OCI-LY3 (cell line): Measurements from ENCODE around the gene HNRNPL.
"Not testable (repeated sequence)": the region's sequence is repeated elsewhere in the genome, so short reads cannot be mapped to it uniquely, and the experiment has no call there.

Experiments
- H2AFZ ChIP-seq: fragments of 200-600, 300-600 bp; shearing (Covaris generic); 2 replicates; pipeline ENCODE4 v1.6.0; 2014; ENCODE audit warnings: antibody characterized with exemption, low read depth, low read length
- H3K27ac ChIP-seq: fragments of 200-600, 300-600 bp; sonication (generic); 2 replicates; pipeline ENCODE4 v1.5.1; 2014; ENCODE audit warnings: mild to moderate bottlenecking, low read length, moderate library complexity, mixed read lengths
- H3K27me3 ChIP-seq: fragments of 200-600, 300-600 bp; sonication (generic); 2 replicates; pipeline ENCODE4 v1.6.1; 2014; ENCODE audit warnings: low read depth, low read length, mixed read lengths
- H3K36me3 ChIP-seq: fragments of 200-600, 300-600 bp; sonication (generic); replicated peaks from 2 replicates; pipeline ENCODE3; 2014; ENCODE audit warnings: low read depth, low read length, mixed read lengths
- H3K4me1 ChIP-seq: fragments of 300-600, 200-600 bp; sonication (generic); 2 replicates; pipeline ENCODE4 v1.6.1; 2014; ENCODE audit warnings: low read length, mixed read lengths
- H3K4me2 ChIP-seq: fragments of 200-600, 300-600 bp; sonication (generic); 2 replicates; pipeline ENCODE4 v1.6.1; 2014; ENCODE audit warnings: low read length, mixed read lengths
- H3K4me3 ChIP-seq: fragments of 300-600, 200-600 bp; sonication (generic); 2 replicates; pipeline ENCODE4 v1.5.1; 2014; ENCODE audit warnings: antibody characterized with exemption, mild to moderate bottlenecking, low read length, moderate library complexity
- H3K79me2 ChIP-seq: fragments of 300-600, 200-600 bp; shearing (Covaris generic); 2 replicates; pipeline ENCODE4 v1.6.1; 2014; ENCODE audit warnings: mild to moderate bottlenecking, low read length, mixed read lengths
- H3K9ac ChIP-seq: fragments of 300-600, 200-600 bp; shearing (Covaris generic); 2 replicates; pipeline ENCODE4 v1.6.0; 2014; ENCODE audit warnings: mild to moderate bottlenecking, low read length, moderate library complexity
- H3K9me3 ChIP-seq: fragments of 200-600, 300-600 bp; shearing (Covaris generic); 2 replicates; pipeline ENCODE4 v1.6.1; 2014; ENCODE audit warnings: low read length, mixed read lengths; ENCODE audit not compliant: insufficient read depth
- H4K20me1 ChIP-seq: fragments of 200-600, 300-600 bp; sonication (generic); 2 replicates; pipeline ENCODE4 v1.6.1; 2016; ENCODE audit warnings: low read length, mixed read lengths; ENCODE audit not compliant: insufficient read depth
- EZH2phosphoT487 ChIP-seq: fragments of 200-600 bp; shearing (Covaris generic); IDR thresholded peaks from 2 replicates; pipeline ENCODE4 v1.6.1; 2018; ENCODE audit warnings: antibody characterized with exemption, mixed run types, low read depth
- TF ChIP-seq, protein P1 (sequence below): fragments of 200-600, 300-600 bp; sonication (generic); IDR thresholded peaks from 2 replicates; pipeline ENCODE4 v1.5.1; 2014; ENCODE audit warnings: antibody characterized with exemption, low read length, low read depth

The HNRNPL gene

GRCh38 chr19:38795549-38795948, 54.2 kb downstream of the HNRNPL start:
- Histone ChIP-seq H3K9ac (no peak overlapping the region), H3K9me3 (no peaks in the 10 kb centered on the region), H3K4me3 (no peak overlapping the region), H4K20me1 (no peaks in the 10 kb centered on the region), H3K36me3 (no peaks in the 10 kb centered on the region), H3K79me2 (no peaks in the 10 kb centered on the region), H3K27ac (no peak overlapping the region), H2AFZ (no peak overlapping the region), H3K4me1 (no peaks in the 10 kb centered on the region), H3K27me3 (no peaks in the 10 kb centered on the region), H3K4me2 (no peak overlapping the region)
- TF ChIP-seq EZH2phosphoT487: no peak
- TF ChIP-seq, protein P1, sequence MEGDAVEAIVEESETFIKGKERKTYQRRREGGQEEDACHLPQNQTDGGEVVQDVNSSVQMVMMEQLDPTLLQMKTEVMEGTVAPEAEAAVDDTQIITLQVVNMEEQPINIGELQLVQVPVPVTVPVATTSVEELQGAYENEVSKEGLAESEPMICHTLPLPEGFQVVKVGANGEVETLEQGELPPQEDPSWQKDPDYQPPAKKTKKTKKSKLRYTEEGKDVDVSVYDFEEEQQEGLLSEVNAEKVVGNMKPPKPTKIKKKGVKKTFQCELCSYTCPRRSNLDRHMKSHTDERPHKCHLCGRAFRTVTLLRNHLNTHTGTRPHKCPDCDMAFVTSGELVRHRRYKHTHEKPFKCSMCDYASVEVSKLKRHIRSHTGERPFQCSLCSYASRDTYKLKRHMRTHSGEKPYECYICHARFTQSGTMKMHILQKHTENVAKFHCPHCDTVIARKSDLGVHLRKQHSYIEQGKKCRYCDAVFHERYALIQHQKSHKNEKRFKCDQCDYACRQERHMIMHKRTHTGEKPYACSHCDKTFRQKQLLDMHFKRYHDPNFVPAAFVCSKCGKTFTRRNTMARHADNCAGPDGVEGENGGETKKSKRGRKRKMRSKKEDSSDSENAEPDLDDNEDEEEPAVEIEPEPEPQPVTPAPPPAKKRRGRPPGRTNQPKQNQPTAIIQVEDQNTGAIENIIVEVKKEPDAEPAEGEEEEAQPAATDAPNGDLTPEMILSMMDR: no peak

- Histone ChIP-seq H2AFZ (no peak overlapping the region), H3K4me2 (no peak overlapping the region), H3K9ac (no peak overlapping the region), H3K27ac (no peak overlapping the region), H3K9me3 (no peaks in the 10 kb centered on the region), H3K36me3 (no peaks in the 10 kb centered on the region), H3K4me3 (no peak overlapping the region), H4K20me1 (no peaks in the 10 kb centered on the region), H3K4me1 (no peaks in the 10 kb centered on the region), H3K79me2 (no peaks in the 10 kb centered on the region), H3K27me3 (no peaks in the 10 kb centered on the region)
- TF ChIP-seq, protein P1: no peak
- TF ChIP-seq EZH2phosphoT487: no peak
Observed at GRCh38 chr19:38793671-38794070, 56.1 kb downstream of the HNRNPL start.

- no peaks in the 10 kb centered on the region for H3K9me3 ChIP-seq
- no peak overlapping the region for H3K9ac ChIP-seq
- no peak overlapping the region for H3K4me2 ChIP-seq
- H2AFZ ChIP-seq: no peak overlapping the region
- H3K36me3 ChIP-seq: no peaks in the 10 kb centered on the region
- no peaks in the 10 kb centered on the region for H4K20me1 ChIP-seq
- no peak overlapping the region for H3K27ac ChIP-seq
- no peaks in the 10 kb centered on the region for H3K4me1 ChIP-seq
- H3K4me3 ChIP-seq: no peak overlapping the region
- H3K27me3 ChIP-seq: no peaks in the 10 kb centered on the region
- no peaks in the 10 kb centered on the region for H3K79me2 ChIP-seq
- no peak for TF ChIP-seq EZH2phosphoT487
- TF ChIP-seq, protein P1: no peak
Observed at GRCh38 chr19:38793177-38793576, 56.6 kb downstream of the HNRNPL start.

- H3K9ac ChIP-seq: no peak overlapping the region
- no peak overlapping the region for H3K27ac ChIP-seq
- H3K9me3 ChIP-seq: no peaks in the 10 kb centered on the region
- H4K20me1 ChIP-seq: no peaks in the 10 kb centered on the region
- no peak overlapping the region for H2AFZ ChIP-seq
- no peaks in the 10 kb centered on the region for H3K4me1 ChIP-seq
- H3K36me3 ChIP-seq: no peaks in the 10 kb centered on the region
- no peaks in the 10 kb centered on the region for H3K79me2 ChIP-seq
- no peak overlapping the region for H3K4me2 ChIP-seq
- TF ChIP-seq, protein P1: no peak
- TF ChIP-seq EZH2phosphoT487: no peak
- no peaks in the 10 kb centered on the region for H3K27me3 ChIP-seq
- no peak overlapping the region for H3K4me3 ChIP-seq
Observed at GRCh38 chr19:38792250-38793111, 57.3 kb downstream of the HNRNPL start.

GRCh38 chr19:38791451-38792064, 58.2 kb downstream of the HNRNPL start:
- H3K4me2 ChIP-seq, H3K4me3 ChIP-seq, H3K27me3 ChIP-seq: not testable (repeated sequence)

GRCh38 chr19:38790507-38791403, 59.0 kb downstream of the HNRNPL start:
- H3K4me2 ChIP-seq, H3K27ac ChIP-seq, H2AFZ ChIP-seq, H3K36me3 ChIP-seq, H4K20me1 ChIP-seq, H3K4me1 ChIP-seq, H3K9me3 ChIP-seq, H3K4me3 ChIP-seq, H3K9ac ChIP-seq, H3K27me3 ChIP-seq, H3K79me2 ChIP-seq: not testable (repeated sequence)

More at GRCh38 chr19:38791451-38792064, 58.2 kb downstream of the HNRNPL start:
- not testable (repeated sequence) for H4K20me1 ChIP-seq, H3K4me1 ChIP-seq, H3K79me2 ChIP-seq, H3K9ac ChIP-seq, H3K9me3 ChIP-seq, H3K27ac ChIP-seq, H2AFZ ChIP-seq, H3K36me3 ChIP-seq
